GM12801 (cell line): ENCODE measurements around the gene PGLYRP1.

Source experiments
- TF ChIP-seq, protein P1 (sequence below): IDR thresholded peaks from one replicate; pipeline ENCODE4 v1.5.1; 2011; ENCODE audit warnings: control low read depth; ENCODE audit not compliant: insufficient read length; ENCODE audit errors: extremely low read depth

Gene PGLYRP1

DNA sequence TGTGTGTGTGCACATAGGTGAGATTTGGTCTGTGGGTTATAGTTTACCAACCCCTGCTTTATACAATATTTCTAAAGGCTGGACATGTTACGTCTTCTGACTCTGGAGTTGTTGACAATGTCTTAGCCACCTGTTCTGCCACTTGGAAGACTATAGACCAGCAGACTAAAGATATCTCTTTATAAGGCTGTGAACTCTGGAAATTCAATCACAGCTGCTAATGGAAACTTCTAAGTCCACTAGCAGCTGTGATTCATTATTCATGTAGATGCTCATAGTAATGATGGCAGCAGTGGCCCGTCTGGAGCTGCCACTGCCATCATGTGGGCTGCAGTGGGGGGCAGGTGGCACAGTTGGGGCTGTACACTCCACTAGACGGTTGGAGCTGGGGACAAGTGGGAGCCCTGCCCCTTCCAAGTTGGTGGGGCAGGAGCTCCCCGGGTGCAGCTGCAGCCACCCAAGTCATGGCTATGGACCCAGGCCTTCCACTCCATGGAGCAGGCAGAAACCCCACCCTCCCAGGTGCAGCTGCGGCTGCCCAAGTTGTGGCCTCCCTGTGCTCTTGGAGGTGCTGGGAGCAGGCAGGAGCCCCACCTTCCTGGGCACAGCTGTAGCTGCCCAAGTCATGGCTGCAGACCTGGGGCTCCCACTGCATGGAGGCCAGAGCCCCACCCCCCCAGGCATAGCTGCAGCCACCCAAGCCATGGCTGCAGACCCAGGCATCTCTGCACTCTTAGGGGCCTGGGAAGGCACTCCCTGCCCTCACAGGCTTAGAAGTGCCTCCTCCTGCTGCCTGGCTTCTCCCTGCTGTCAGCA, 9.1 kb upstream of the PGLYRP1 start:
- TF ChIP-seq, protein P1, sequence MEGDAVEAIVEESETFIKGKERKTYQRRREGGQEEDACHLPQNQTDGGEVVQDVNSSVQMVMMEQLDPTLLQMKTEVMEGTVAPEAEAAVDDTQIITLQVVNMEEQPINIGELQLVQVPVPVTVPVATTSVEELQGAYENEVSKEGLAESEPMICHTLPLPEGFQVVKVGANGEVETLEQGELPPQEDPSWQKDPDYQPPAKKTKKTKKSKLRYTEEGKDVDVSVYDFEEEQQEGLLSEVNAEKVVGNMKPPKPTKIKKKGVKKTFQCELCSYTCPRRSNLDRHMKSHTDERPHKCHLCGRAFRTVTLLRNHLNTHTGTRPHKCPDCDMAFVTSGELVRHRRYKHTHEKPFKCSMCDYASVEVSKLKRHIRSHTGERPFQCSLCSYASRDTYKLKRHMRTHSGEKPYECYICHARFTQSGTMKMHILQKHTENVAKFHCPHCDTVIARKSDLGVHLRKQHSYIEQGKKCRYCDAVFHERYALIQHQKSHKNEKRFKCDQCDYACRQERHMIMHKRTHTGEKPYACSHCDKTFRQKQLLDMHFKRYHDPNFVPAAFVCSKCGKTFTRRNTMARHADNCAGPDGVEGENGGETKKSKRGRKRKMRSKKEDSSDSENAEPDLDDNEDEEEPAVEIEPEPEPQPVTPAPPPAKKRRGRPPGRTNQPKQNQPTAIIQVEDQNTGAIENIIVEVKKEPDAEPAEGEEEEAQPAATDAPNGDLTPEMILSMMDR: no peak

DNA sequence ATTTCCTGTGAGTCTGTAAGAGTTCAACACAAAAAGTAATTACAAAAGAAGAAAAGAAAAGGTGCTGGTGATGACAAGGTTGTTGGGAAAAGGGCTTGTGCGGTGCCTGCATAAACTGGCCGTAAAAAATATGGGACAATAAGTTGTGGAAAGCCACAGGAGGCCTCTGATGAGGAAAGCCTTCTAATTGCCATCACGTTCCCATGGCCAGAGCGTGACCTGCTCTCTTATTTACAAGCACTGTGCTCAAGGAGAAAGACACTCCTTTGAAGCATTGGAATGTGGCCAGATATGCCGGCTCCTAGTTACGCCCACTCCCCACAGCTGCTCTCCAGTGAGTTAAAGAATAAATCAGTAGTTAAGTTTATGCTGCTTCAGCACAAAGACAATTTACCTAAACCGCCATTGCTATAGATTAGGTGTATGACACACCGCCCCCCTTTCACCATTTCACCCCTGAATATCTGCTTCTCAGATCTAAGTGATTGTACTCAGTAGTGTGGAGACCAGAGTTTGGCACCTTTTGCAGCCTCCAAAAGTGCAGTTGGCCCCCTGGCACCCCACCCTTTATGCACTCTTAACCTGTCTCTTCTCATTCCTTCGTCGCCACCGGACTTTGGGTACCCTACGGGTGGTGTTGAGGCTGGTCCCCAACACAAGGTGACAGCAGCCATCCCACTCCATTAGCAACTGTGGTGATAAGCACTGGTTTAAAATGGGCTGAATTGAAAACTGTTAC, 8.1 kb upstream of the PGLYRP1 start:
- TF ChIP-seq, protein P1: no peak

DNA sequence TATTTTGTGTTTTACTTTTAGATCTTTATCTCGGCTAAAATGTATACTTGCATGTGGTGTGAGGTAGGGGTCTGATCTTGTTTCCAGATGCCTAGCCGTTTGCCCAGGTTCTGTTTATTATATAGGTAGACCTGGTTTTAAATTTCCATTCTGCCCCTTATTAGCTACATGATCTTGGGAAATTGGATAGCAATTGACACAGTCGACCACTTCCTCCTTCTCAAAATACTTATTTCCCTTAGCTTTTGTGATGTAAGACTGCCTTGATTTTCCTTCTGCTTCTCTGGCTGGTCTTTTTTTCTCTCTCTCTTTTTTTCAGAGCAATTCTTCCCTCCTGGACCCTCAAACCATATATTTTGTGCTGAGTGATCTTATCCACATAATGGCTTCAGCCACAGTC, 3.0 kb upstream of the PGLYRP1 start:
- TF ChIP-seq, protein P1: no peak

DNA sequence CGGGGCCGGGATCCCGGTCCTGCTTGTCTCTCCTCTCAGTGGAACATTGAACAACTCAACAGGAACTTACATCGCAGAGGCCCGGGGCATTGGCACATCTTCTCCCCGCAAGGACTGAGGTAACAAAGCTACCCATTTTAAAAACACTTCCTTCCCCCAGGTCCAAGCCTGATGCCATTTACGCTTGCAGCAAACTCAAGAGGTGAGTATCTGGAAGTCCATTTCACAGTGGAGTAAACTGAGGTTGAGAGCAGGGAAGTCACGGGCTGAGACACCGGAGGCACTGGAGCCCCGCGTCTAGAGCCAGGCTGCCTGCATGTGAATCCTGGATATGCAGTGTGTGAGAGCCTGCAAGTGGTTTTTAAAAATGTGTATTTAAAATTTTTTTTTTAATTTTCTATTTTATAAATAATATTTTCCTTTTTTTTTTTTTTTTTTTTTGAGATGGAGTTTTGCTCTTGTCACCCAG, 492 bp upstream of the PGLYRP1 start:
- TF ChIP-seq, protein P1: no peak

DNA sequence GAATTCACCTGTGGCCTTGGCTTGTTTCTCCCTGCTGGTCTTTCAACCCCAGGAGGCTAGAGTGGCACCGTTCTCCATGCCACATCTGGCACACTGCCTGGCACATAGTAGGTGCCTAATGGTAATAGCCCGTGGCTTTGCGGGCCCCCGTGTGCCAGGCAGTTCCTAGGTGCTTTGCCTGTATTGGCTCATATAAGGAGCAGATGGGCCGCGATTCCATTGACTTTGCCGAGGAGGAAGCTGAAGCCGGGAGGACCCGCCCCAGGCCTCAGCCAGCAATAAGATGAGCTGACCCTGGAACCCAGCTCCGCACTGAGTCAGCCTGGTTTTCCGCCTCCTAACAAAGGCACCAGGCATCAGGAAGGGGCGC, 807 bp downstream of the PGLYRP1 start:
- TF ChIP-seq, protein P1: no peak

DNA sequence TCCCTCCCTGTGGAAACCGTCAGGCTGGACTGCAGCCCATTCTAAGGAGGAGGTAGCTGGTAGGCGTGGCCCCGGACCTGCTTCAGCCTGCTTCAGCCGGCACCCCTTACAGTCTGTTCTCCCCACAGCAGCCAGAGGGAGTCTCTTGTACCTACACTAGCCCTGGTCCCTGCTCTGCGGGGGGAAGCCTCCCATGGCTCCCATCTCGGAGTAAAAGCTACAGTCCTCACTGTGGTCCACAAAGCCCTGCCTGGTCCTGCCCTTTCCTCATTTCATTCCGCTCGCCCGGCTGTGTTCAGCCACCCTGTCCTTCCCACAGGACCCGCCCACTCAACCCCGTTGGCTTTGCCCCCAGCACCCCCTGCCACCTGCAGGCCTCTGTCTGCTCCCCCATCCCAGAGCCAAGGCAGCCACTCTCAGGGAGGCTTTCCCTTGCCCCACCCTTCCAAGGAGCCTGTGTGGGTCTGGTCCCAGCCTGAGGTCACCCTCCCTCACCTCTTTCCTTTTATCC, 1.3 kb downstream of the PGLYRP1 start:
- TF ChIP-seq, protein P1: no peak

DNA sequence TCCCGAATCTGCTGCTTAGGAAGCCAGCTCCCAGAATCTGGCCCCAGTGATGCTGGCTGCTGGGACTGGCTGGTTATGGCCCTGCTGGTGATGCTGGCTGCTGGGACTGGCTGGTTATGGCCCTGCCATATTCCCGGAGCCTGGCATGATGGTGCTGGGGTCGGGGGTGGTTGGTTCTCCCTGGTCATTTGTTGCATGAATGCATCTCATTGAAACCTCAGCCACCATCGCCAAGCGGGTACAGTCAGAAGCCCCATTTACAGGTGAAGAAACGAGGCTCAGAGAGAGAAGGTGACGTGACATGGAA, 2.1 kb downstream of the PGLYRP1 start:
- TF ChIP-seq, protein P1: no peak
